HG03342 (cell line): ENCODE results near the gene TCTN2.

ENCODE experiments used
- ATAC-seq: cut with Tn5 transposase; IDR thresholded peaks from one replicate; pipeline ENCODE4 v1.9.1; 2021; ENCODE audit warnings: mild to moderate bottlenecking, moderate library complexity; ENCODE audit not compliant: unreplicated experiment

Gene TCTN2

GRCh38 chr12:123683964-123684363 lies 13.1 kb downstream of the TCTN2 start:
- no peak for ATAC-seq

GRCh38 chr12:123686636-123687190 lies 15.8 kb downstream of the TCTN2 start:
- ATAC-seq, result no peak

DNA sequence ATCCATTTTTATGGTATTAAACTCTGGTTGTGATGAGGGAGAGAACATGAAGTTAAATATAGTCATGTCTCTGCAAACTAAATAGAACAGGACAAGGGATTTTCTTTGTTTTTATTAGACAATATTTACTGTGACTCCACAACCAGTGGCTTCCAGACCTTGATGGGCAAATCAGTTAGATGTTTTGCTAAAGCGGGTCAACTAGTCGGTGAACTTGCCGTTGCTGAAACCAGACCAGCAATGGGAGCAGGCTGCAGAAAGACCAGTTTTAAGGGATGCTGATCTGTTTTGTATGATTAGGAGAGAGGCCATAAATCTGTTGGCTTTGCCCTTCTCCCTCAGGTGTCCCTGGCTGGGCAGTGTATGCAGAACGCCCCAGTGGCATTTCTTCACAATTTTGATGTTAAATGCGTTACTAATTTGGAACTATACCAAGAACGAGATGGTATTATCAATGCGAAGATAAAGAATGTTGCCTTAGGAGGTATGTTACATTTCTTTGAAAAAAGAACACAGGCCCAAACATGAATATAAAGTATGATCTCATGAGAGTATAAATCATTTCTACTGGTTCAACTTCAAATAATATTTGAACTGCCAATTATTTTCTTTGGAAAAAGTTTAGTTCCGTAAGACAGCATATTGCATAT lies 19.4 kb downstream of the TCTN2 start:
- no peak for ATAC-seq

GRCh38 chr12:123696207-123696606 lies 25.3 kb downstream of the TCTN2 start:
- no peak for ATAC-seq

- ATAC-seq, result no peak
These were observed 25.7 kb downstream of the TCTN2 start for GRCh38 chr12:123696646-123697045.

GRCh38 chr12:123705935-123706334 lies 35.0 kb downstream of the TCTN2 start:
- no peak for ATAC-seq

- no peak for ATAC-seq
These were observed 36.6 kb downstream of the TCTN2 start for GRCh38 chr12:123707466-123707865.

DNA sequence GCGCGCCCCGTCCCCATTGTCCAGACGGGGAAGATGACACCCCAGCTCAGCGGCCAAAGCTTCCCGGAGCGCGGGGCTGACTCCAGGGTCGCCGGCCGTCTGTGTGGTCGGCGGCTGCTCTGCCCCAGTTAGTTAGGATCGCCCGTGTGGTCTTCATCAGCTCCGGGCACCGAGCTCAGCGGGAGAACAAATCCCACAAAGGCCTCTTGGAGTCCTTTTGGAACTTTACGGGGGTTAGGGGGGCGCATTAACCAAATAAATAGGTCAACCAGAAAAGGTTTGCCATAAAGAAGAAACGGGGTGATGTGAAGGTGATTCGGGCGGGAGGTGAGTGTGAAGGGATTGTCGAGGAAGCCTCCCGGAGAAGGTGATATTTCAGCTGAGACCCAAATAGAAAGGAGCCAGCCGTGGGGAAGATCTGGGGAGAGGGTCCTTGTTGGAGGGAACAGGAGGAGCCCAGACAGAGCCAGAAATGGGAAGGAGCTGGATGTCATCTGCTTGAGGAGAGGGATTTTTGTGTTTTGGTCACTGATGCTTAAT lies 41.9 kb downstream of the TCTN2 start:
- no peak for ATAC-seq

- no peak for ATAC-seq
These were observed 42.5 kb downstream of the TCTN2 start for GRCh38 chr12:123713398-123713797.

DNA sequence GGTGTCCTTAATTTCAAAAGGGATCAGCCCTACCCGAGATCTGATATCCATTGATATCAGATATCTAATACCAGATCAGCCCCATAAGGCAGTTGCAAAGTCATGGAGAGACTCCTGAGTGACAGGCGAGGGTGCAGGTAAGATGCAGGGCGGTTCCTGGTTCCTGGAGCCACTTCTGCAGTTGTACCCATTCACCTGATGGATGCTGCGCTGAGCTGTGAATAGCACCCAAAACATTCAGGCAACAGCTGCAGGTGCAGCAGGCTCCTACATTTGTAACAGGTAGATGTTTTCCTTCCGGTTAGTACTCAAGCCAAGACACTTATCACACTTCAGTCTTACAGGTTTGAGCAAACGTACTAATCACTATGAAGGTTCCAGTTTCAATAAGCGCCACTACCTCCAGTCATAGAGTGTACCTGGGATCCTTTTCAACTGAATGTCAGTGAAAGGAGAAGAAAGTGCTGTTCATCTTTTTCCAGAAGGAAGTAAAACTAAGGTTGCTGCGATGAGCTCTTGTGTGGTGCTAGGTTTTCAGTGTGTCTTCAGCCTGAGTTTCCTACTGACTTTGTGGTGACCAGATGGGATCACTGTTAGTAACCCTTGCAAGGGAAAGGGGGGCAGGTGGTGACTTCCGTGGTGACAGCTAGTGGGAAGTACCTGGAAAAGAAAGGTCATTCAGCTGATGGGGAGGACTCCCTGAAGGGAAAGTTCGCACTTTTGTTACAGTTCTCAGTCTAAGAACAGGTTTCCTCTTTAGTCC lies 43.1 kb downstream of the TCTN2 start:
- ATAC-seq, result no peak

GRCh38 chr12:123715195-123715594 lies 44.3 kb downstream of the TCTN2 start:
- no peak for ATAC-seq

DNA sequence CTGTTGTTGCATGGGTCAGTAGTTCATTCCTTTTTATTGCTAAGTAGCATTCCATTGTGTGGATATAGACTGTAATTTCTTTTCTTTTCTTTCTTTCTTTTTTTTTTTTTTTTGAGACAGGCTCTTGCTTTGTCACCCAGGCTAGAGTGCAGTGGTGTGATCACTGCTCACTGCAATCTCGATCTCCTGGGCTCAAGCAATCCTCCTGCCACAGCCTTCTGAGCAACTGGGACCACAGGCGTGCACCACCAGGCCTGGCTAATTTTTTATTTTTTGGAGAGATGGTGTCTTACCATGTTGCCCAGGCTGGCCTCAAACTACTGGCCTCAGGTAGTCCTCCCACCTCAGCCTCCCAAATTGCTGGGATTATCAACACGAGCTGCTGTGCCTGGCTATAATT lies 46.4 kb downstream of the TCTN2 start:
- no peak for ATAC-seq

- ATAC-seq, result no peak
These were observed 49.4 kb downstream of the TCTN2 start for GRCh38 chr12:123720141-123720814.

DNA sequence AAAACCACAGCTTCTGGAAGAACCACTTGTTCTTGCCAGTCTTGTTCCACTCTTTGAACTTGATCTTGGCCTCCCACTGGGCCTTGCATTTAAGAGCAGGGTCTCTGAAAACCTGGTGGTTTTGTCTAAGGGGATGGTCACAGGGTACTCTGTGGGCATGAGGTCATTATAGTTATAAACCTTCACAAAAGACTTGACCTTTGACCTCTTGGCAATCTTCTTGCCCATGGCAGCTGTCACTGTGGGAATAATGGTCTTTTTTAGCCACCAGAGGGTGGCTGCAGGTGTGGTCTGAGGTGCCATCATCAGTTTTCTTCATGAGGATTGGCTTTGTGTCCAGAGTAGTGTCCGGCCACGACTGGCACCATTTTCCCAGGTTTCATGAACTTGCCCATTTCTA lies 50.3 kb downstream of the TCTN2 start:
- no peak for ATAC-seq

- ATAC-seq, result no peak
These were observed 52.1 kb downstream of the TCTN2 start for GRCh38 chr12:123723011-123723410.

GRCh38 chr12:123723765-123724164 lies 52.9 kb downstream of the TCTN2 start:
- no peak for ATAC-seq

DNA sequence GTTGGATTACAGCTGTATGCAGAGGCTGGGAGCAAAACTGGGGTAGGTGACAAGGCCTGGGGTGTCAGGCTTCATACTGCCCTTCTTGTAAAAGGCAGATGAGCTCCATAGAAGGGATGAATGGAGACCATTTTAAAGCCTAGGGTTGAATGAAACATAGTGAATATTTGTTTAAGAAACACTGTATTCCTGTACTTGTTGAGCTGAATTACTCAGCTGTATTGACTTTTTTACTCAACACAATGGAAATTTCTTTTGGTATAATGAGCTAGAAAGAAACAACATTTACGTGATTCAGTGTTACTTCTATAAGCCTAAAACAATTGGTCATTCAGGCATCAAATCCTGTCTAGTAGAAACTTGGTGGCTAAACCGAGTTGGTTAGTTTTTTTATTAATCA lies 55.3 kb downstream of the TCTN2 start:
- ATAC-seq, result no peak

- ATAC-seq, result no peak
These were observed 56.0 kb downstream of the TCTN2 start for GRCh38 chr12:123726962-123727361.

DNA sequence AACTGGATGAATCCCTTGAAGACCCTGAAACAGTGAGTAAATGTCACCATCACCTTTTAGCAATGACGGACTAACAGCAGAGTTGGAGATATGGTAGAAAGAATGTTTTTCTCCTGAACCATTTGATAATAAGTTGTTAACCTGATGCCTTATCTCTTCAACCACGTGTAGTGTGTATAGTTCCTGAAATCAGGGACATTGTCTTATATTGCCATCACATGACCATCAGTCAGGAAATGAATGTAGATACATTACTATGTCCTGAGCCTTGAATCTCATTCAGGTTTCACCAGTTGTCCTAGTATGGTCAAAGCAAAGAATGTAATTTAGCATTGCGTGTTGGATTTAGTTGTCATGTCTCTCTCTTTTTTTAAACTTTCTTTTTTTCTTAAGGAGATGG lies 57.0 kb downstream of the TCTN2 start:
- no peak for ATAC-seq

GRCh38 chr12:123731596-123731995 lies 60.7 kb downstream of the TCTN2 start:
- ATAC-seq, result no peak

- no peak for ATAC-seq
These were observed 61.3 kb downstream of the TCTN2 start for GRCh38 chr12:123732251-123732650.
